WTC11 (cell line): ENCODE data around the gene NFU1. TPM values are rescaled to one million over a fixed set of nuclear protein-coding genes. Genes with fewer than 3 reads are reported as not detected.

Source experiments
- ATAC-seq: fragments of 200-7000 bp; cut with Tn5 transposase; 2 replicates; pipeline ENCODE4 v1.10.0; 2021; ENCODE audit warnings: mild to moderate bottlenecking, moderate library complexity
- CTCF ChIA-PET: fragments of 300-600 bp; sonication (Branson Sonifier 250); formaldehyde crosslinking; loops from one replicate; lab custom pipeline; 2021; ENCODE audit warnings: antibody characterized with exemption; lab: Charles Lee
- POLR2A ChIA-PET: fragments of 350-600 bp; sonication (Branson Sonifier 250); formaldehyde crosslinking; loops from one replicate; lab custom pipeline; 2021; ENCODE audit warnings: antibody characterized with exemption; lab: Charles Lee
- DNase-seq: peaks from one replicate; pipeline ENCODE4 v3.0.0; 2021; ENCODE audit warnings: low spot score
- H3K27ac Mint-ChIP-seq: 2 replicates; pipeline ENCODE4 v1.8.0; 2021; ENCODE audit warnings: mixed read lengths
- H3K27me3 Mint-ChIP-seq: 2 replicates; pipeline ENCODE4 v1.8.0; 2021; ENCODE audit warnings: low read depth, mild to moderate bottlenecking, moderate library complexity, mixed read lengths
- H3K36me3 Mint-ChIP-seq: 2 replicates; pipeline ENCODE4 v1.8.0; 2021; ENCODE audit warnings: mixed read lengths
- H3K4me1 Mint-ChIP-seq: 2 replicates; pipeline ENCODE4 v1.8.0; 2022; ENCODE audit warnings: mixed read lengths
- H3K4me3 Mint-ChIP-seq: 2 replicates; pipeline ENCODE4 v1.8.0; 2021; ENCODE audit warnings: mild to moderate bottlenecking, moderate library complexity, mixed read lengths
- H3K9me3 Mint-ChIP-seq: 2 replicates; pipeline ENCODE4 v1.8.0; 2021; ENCODE audit warnings: mixed read lengths
- GRHL2 ChIP-seq: fragments of 250-450 bp; sonication (Bioruptor Pico); IDR thresholded peaks from 2 replicates; pipeline ENCODE4 v1.8.0; 2022; ENCODE audit warnings: mild to moderate bottlenecking, moderate library complexity; ENCODE audit not compliant: insufficient replicate concordance, severe bottlenecking
- HMGA2 ChIP-seq: fragments of 250-450 bp; sonication (Bioruptor Pico); IDR thresholded peaks from 2 replicates; pipeline ENCODE4 v1.4.0; 2021; ENCODE audit warnings: mild to moderate bottlenecking, moderate library complexity
- JUN ChIP-seq: sonication (generic); formaldehyde crosslinking; IDR thresholded peaks from 2 replicates; pipeline ENCODE4 v1.8.0; 2023; ENCODE audit warnings: mild to moderate bottlenecking, missing genetic modification reagents
- KAT7 ChIP-seq: sonication (generic); formaldehyde crosslinking; IDR thresholded peaks from 2 replicates; pipeline ENCODE4 v1.8.1; 2023; ENCODE audit warnings: missing genetic modification reagents, mild to moderate bottlenecking, borderline replicate concordance
- TEAD4 ChIP-seq: sonication (generic); formaldehyde crosslinking; IDR thresholded peaks from 2 replicates; pipeline ENCODE4 v1.8.0; 2022; ENCODE audit warnings: mild to moderate bottlenecking, missing genetic modification reagents
- ZBTB21 ChIP-seq: sonication (generic); formaldehyde crosslinking; IDR thresholded peaks from 2 replicates; pipeline ENCODE4 v1.8.1; 2023; ENCODE audit warnings: mild to moderate bottlenecking, missing genetic modification reagents, borderline replicate concordance
- ZNF423 ChIP-seq: fragments of 250-450 bp; sonication (Bioruptor Pico); IDR thresholded peaks from 2 replicates; pipeline ENCODE4 v2.1.2; 2022; ENCODE audit warnings: mild to moderate bottlenecking, moderate library complexity
- total RNA-seq: library from RNA; stranded (reverse); gene quantifications from 3 replicates; pipeline ENCODE4 v1.2.3, GENCODE V29; 2021
- TF ChIP-seq, protein P1 (sequence below): fragments of 250-450 bp; sonication (Bioruptor Pico); IDR thresholded peaks from 2 replicates; pipeline ENCODE4 v1.9.0; 2021; ENCODE audit warnings: mild to moderate bottlenecking, borderline replicate concordance
- TF ChIP-seq, protein P2 (sequence below): fragments of 250-450 bp; sonication (Bioruptor Pico); conservative IDR thresholded peaks from 2 replicates; pipeline ENCODE4 v1.9.0; 2021; ENCODE audit warnings: mild to moderate bottlenecking
- TF ChIP-seq, protein P3 (sequence below): sonication (generic); formaldehyde crosslinking; IDR thresholded peaks from 2 replicates; pipeline ENCODE4 v1.8.0; 2022; ENCODE audit warnings: mild to moderate bottlenecking, missing genetic modification reagents
- TF ChIP-seq, protein P4 (sequence below): fragments of 250-450 bp; sonication (Bioruptor Pico); IDR thresholded peaks from 2 replicates; pipeline ENCODE4 v1.9.0; 2021; ENCODE audit warnings: mild to moderate bottlenecking
- TF ChIP-seq, protein P5 (sequence below): fragments of 200-600 bp; IDR thresholded peaks from 2 replicates; pipeline ENCODE4 v1.8.0; 2022; ENCODE audit warnings: antibody characterized with exemption
- TF ChIP-seq, protein P6 (sequence below): fragments of 250-450 bp; sonication (Bioruptor Pico); IDR thresholded peaks from 2 replicates; pipeline ENCODE4 v1.9.0; 2021; ENCODE audit warnings: moderate library complexity, mild to moderate bottlenecking, inconsistent platforms, borderline replicate concordance
- TF ChIP-seq, protein P7 (sequence below): sonication (generic); formaldehyde crosslinking; IDR thresholded peaks from 2 replicates; pipeline ENCODE4 v1.8.0; 2022; ENCODE audit warnings: mild to moderate bottlenecking, missing genetic modification reagents
- TF ChIP-seq, protein P8 (sequence below): sonication (generic); formaldehyde crosslinking; IDR thresholded peaks from 2 replicates; pipeline ENCODE4 v1.8.0; 2023; ENCODE audit warnings: missing genetic modification reagents
- TF ChIP-seq, protein P9 (sequence below): sonication (generic); formaldehyde crosslinking; IDR thresholded peaks from 2 replicates; pipeline ENCODE4 v1.8.1; 2023; ENCODE audit warnings: mild to moderate bottlenecking, moderate library complexity, missing genetic modification reagents

NFU1 gene
- total RNA-seq, 1 experiment from 2014 or later = 39.3 TPM

DNA sequence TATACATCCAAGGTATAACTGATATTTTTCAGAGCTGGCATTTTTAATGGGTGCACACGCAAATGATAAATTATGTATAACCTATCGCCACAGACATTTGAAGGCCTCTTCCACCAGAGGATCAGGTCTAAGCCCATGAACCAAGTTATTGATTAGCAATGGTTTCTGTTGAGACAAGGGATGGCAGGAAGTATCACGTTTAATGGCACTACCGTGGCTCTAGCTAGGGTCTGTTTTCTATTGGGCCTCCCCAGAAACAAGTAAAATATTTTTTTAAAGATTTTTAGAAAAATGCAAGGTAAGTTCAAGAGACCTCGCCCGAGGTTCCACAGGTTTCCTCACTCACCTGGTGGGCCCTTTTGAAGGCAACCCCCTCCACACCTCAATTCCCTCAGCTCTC, 50.9 kb downstream of the NFU1 start:
- peaks cover 9% of the 10 kb centered on the region for H3K27me3 Mint-ChIP-seq
- peak overlapping the region; percentile 64; the same call in 1 of the 2 replicates for H3K27ac Mint-ChIP-seq
- no peaks in the 10 kb centered on the region for H3K9me3 Mint-ChIP-seq
- no peak for DNase-seq
- peak overlapping the region; percentile 92 for H3K4me3 Mint-ChIP-seq
- CTCF ChIA-PET = interaction anchor here (1.2 to 3.3 kb wide), 4 partner anchors 10 to 339 kb away, joined by 3 to 30 read pairs (median 4); partner anchors contain the start of gene NFU1
- peaks cover 40% of the 10 kb centered on the region for H3K4me1 Mint-ChIP-seq
- POLR2A ChIA-PET = interaction anchor here (0.6 to 1.6 kb wide), 2 partner anchors 12 to 51 kb away, joined by 5 to 9 read pairs; partner anchors contain the start of gene NFU1
- H3K36me3 Mint-ChIP-seq = no peaks in the 10 kb centered on the region
- TF ChIP-seq HMGA2 (CRISPR knock-in tag) (no peak), JUN (CRISPR knock-in tag) (no peak), ZNF423 (CRISPR knock-in tag) (no peak), ZBTB21 (no peak), TEAD4 (CRISPR knock-in tag) (no peak), GRHL2 (CRISPR knock-in tag) (no peak)
- TF ChIP-seq, protein P1, sequence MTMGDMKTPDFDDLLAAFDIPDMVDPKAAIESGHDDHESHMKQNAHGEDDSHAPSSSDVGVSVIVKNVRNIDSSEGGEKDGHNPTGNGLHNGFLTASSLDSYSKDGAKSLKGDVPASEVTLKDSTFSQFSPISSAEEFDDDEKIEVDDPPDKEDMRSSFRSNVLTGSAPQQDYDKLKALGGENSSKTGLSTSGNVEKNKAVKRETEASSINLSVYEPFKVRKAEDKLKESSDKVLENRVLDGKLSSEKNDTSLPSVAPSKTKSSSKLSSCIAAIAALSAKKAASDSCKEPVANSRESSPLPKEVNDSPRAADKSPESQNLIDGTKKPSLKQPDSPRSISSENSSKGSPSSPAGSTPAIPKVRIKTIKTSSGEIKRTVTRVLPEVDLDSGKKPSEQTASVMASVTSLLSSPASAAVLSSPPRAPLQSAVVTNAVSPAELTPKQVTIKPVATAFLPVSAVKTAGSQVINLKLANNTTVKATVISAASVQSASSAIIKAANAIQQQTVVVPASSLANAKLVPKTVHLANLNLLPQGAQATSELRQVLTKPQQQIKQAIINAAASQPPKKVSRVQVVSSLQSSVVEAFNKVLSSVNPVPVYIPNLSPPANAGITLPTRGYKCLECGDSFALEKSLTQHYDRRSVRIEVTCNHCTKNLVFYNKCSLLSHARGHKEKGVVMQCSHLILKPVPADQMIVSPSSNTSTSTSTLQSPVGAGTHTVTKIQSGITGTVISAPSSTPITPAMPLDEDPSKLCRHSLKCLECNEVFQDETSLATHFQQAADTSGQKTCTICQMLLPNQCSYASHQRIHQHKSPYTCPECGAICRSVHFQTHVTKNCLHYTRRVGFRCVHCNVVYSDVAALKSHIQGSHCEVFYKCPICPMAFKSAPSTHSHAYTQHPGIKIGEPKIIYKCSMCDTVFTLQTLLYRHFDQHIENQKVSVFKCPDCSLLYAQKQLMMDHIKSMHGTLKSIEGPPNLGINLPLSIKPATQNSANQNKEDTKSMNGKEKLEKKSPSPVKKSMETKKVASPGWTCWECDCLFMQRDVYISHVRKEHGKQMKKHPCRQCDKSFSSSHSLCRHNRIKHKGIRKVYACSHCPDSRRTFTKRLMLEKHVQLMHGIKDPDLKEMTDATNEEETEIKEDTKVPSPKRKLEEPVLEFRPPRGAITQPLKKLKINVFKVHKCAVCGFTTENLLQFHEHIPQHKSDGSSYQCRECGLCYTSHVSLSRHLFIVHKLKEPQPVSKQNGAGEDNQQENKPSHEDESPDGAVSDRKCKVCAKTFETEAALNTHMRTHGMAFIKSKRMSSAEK = no peak
- TF ChIP-seq, protein P2, sequence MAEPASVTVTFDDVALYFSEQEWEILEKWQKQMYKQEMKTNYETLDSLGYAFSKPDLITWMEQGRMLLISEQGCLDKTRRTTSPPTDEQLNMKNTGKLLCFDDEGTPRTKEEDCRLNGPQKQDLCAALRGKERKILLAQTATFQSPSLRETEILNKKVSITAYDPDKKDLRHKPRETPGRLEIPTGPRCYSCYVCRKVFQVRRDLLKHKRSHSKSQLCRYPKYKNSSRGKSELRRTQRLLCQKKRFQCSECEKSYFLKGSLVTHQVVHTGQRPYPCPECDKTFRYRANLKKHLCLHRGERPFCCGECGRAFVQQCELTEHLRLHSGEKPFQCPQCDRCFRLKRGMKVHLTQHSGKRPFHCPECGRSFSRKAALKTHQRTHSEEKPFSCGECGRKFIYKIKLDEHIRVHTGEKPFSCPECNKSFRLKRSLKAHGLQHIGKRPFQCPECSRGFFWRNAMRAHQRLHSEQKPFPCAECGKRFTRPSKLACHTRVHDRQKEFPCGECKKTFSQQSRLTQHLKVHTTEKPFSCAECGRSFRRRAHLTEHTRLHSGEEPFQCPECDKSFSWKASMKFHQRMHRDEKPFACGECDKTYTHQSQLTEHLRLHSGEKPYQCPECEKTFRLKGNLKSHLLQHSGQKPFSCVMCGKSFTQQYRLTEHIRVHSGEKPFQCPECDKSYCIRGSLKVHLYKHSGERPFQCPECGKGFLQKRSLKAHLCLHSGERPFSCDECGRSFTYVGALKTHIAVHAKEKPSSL = no peak
- TF ChIP-seq, protein P3, sequence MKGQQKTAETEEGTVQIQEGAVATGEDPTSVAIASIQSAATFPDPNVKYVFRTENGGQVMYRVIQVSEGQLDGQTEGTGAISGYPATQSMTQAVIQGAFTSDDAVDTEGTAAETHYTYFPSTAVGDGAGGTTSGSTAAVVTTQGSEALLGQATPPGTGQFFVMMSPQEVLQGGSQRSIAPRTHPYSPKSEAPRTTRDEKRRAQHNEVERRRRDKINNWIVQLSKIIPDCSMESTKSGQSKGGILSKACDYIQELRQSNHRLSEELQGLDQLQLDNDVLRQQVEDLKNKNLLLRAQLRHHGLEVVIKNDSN (CRISPR knock-in tag) = no peak
- ATAC-seq = no peak; the same call in 1 of the 2 replicates

DNA sequence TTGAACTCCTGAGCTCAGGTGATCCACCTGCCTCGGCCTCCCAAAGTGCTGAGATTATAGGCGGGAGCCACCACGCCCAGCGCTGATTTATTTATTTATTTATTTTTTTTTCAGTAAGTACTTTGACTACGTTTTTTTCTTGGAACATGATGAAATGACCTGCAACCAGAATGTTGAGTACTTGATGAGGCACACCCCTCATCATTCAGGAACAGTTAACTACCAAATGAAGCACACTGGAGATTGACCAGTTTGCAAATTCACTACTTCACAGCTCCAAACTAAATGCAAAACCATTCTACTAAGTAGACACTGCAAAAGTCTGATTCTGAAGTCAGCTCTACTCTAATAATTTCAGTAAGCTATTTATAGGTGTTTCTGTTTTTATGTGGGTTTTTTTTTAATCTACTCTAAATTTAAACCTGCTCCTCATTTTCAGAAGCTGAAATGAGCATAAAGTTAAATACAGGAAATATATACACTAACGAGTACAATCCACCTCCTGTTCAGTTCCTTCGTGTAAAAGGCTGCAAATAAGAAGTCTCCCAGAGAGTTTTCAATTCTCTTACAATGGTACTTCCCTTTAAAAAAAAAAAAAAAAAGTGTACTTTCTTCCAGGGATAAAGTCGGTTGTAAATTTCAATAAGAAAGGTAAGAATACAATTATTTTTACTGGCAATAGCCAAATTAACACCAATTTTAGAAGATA, 51.6 kb downstream of the NFU1 start:
- Mint-ChIP-seq H3K36me3 (no peaks in the 10 kb centered on the region), H3K4me3 (peak overlapping the region; percentile 92), H3K27me3 (peaks cover 9% of the 10 kb centered on the region), H3K9me3 (no peaks in the 10 kb centered on the region), H3K4me1 (peaks cover 40% of the 10 kb centered on the region), H3K27ac (no peak overlapping the region)
- ChIA-PET CTCF (interaction anchor here (1.2 to 3.3 kb wide), 4 partner anchors 9 to 339 kb away, joined by 3 to 30 read pairs (median 4); partner anchors contain the start of gene NFU1), POLR2A (interaction anchor here (1.6 kb wide), 1 partner anchor 52 kb away, joined by 9 read pairs; the partner anchor contains the start of gene NFU1)
- DNase-seq = no peak
- ATAC-seq = no peak
- TF ChIP-seq, protein P4, sequence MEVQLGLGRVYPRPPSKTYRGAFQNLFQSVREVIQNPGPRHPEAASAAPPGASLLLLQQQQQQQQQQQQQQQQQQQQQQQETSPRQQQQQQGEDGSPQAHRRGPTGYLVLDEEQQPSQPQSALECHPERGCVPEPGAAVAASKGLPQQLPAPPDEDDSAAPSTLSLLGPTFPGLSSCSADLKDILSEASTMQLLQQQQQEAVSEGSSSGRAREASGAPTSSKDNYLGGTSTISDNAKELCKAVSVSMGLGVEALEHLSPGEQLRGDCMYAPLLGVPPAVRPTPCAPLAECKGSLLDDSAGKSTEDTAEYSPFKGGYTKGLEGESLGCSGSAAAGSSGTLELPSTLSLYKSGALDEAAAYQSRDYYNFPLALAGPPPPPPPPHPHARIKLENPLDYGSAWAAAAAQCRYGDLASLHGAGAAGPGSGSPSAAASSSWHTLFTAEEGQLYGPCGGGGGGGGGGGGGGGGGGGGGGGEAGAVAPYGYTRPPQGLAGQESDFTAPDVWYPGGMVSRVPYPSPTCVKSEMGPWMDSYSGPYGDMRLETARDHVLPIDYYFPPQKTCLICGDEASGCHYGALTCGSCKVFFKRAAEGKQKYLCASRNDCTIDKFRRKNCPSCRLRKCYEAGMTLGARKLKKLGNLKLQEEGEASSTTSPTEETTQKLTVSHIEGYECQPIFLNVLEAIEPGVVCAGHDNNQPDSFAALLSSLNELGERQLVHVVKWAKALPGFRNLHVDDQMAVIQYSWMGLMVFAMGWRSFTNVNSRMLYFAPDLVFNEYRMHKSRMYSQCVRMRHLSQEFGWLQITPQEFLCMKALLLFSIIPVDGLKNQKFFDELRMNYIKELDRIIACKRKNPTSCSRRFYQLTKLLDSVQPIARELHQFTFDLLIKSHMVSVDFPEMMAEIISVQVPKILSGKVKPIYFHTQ (CRISPR knock-in tag) = no peak
- TF ChIP-seq, protein P5, sequence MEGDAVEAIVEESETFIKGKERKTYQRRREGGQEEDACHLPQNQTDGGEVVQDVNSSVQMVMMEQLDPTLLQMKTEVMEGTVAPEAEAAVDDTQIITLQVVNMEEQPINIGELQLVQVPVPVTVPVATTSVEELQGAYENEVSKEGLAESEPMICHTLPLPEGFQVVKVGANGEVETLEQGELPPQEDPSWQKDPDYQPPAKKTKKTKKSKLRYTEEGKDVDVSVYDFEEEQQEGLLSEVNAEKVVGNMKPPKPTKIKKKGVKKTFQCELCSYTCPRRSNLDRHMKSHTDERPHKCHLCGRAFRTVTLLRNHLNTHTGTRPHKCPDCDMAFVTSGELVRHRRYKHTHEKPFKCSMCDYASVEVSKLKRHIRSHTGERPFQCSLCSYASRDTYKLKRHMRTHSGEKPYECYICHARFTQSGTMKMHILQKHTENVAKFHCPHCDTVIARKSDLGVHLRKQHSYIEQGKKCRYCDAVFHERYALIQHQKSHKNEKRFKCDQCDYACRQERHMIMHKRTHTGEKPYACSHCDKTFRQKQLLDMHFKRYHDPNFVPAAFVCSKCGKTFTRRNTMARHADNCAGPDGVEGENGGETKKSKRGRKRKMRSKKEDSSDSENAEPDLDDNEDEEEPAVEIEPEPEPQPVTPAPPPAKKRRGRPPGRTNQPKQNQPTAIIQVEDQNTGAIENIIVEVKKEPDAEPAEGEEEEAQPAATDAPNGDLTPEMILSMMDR = no peak
- TF ChIP-seq, protein P6, sequence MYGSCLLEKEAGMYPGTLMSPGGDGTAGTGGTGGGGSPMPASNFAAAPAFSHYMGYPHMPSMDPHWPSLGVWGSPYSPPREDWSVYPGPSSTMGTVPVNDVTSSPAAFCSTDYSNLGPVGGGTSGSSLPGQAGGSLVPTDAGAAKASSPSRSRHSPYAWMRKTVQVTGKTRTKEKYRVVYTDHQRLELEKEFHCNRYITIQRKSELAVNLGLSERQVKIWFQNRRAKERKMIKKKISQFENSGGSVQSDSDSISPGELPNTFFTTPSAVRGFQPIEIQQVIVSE = no peak
- no peak for TF ChIP-seq KAT7 (CRISPR knock-in tag)
- TF ChIP-seq, protein P7, sequence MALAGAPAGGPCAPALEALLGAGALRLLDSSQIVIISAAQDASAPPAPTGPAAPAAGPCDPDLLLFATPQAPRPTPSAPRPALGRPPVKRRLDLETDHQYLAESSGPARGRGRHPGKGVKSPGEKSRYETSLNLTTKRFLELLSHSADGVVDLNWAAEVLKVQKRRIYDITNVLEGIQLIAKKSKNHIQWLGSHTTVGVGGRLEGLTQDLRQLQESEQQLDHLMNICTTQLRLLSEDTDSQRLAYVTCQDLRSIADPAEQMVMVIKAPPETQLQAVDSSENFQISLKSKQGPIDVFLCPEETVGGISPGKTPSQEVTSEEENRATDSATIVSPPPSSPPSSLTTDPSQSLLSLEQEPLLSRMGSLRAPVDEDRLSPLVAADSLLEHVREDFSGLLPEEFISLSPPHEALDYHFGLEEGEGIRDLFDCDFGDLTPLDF (CRISPR knock-in tag) = no peak
- TF ChIP-seq, protein P8, sequence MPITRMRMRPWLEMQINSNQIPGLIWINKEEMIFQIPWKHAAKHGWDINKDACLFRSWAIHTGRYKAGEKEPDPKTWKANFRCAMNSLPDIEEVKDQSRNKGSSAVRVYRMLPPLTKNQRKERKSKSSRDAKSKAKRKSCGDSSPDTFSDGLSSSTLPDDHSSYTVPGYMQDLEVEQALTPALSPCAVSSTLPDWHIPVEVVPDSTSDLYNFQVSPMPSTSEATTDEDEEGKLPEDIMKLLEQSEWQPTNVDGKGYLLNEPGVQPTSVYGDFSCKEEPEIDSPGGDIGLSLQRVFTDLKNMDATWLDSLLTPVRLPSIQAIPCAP (CRISPR knock-in tag) = no peak
- TF ChIP-seq, protein P9, sequence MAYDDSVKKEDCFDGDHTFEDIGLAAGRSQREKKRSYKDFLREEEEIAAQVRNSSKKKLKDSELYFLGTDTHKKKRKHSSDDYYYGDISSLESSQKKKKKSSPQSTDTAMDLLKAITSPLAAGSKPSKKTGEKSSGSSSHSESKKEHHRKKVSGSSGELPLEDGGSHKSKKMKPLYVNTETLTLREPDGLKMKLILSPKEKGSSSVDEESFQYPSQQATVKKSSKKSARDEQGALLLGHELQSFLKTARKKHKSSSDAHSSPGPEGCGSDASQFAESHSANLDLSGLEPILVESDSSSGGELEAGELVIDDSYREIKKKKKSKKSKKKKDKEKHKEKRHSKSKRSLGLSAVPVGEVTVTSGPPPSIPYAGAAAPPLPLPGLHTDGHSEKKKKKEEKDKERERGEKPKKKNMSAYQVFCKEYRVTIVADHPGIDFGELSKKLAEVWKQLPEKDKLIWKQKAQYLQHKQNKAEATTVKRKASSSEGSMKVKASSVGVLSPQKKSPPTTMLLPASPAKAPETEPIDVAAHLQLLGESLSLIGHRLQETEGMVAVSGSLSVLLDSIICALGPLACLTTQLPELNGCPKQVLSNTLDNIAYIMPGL = no peak
